Small intestine (tissue), 7 donors: Measurements from ENCODE around the gene ZNF488. TPM values are rescaled to one million over a fixed set of nuclear protein-coding genes. Genes with fewer than 3 reads are reported as not detected.

Source experiments
- DNase-seq, 2 donors: peaks; one replicate each; pipeline versions ENCODE4 v3.0.0 to v3.0.0-alpha.2; 2013
- FAIRE-seq: peaks from 2 replicates; lab custom pipeline; 2012; peaks lifted over from hg19 to GRCh38; lab: Jason Lieb, UNC
- H3K27ac ChIP-seq, 3 donors: one replicate each; pipeline ENCODE4 v1.5.1; 2013; ENCODE audit warnings: low read length in 2 of 3, mild to moderate bottlenecking in 2 of 3, control low read depth in 1 of 3, inconsistent platforms in 1 of 3, low read depth in 1 of 3, moderate library complexity in 1 of 3
- H3K27me3 ChIP-seq, 3 donors: one replicate each; pipeline ENCODE4 v1.6.1; 2013; ENCODE audit warnings: low read length in 3 of 3, inconsistent platforms in 1 of 3; ENCODE audit not compliant: control insufficient read depth in 3 of 3, insufficient read depth in 3 of 3
- H3K36me3 ChIP-seq, 3 donors: one replicate each; pipeline ENCODE4 v1.6.1; 2013; ENCODE audit warnings: low read length in 3 of 3, inconsistent platforms in 1 of 3, low read depth in 1 of 3, mild to moderate bottlenecking in 1 of 3, moderate library complexity in 1 of 3; ENCODE audit not compliant: control insufficient read depth in 3 of 3, insufficient read depth in 2 of 3
- H3K4me1 ChIP-seq, 3 donors: one replicate each; pipeline ENCODE4 v1.6.1; 2013; ENCODE audit warnings: low read length in 2 of 3, inconsistent platforms in 1 of 3, low read depth in 1 of 3, mild to moderate bottlenecking in 1 of 3, moderate library complexity in 1 of 3; ENCODE audit not compliant: control insufficient read depth in 3 of 3, insufficient read depth in 2 of 3
- H3K4me3 ChIP-seq, 3 donors: one replicate each; pipeline ENCODE4 v1.5.1; 2013; ENCODE audit warnings: low read length in 3 of 3, control low read depth in 1 of 3, inconsistent platforms in 1 of 3, low read depth in 1 of 3, mild to moderate bottlenecking in 1 of 3, moderate library complexity in 1 of 3
- H3K9me3 ChIP-seq, 2 donors: one replicate each; pipeline ENCODE4 v1.6.1; 2013; ENCODE audit warnings: low read depth in 1 of 2, low read length in 1 of 2; ENCODE audit not compliant: control insufficient read depth in 2 of 2, insufficient read depth in 1 of 2
- WGBS, 3 donors: extraction: QIAGEN DNeasy Blood & Tissue Kit; methylation state at CpG; one replicate each; pipeline ENCODE4 v1.1.7; 2013; 5-methylcytosine and 5-hydroxymethylcytosine counted together
- polyA plus RNA-seq, 4 donors: library from polyadenylated mRNA; stranded (reverse) in 3 of 4; unstranded in 1 of 4; fragments of 200-250 nt in 3 of 4; fragments of 120-200 nt in 1 of 4; gene quantifications; one replicate each; pipeline versions ENCODE4 v1.2.1 to v1.2.3, GENCODE V29; 2013
- donor health status: healthy with polysubstance abuse.
- donor health status: control.
- donor health status: control.
- donor health status: Bipolar disorder and iron deficiency.
- donor health status: healthy.

Gene ZNF488
- polyA plus RNA-seq, 4 donors = 2.7 to 40.0 (median 12.2) TPM

GRCh38 chr10:47316131-47316530, 68.0 kb downstream of the ZNF488 start:
- Histone ChIP-seq H3K9me3 (no peaks in the 10 kb centered on the region), H3K4me1 (no peaks in the 10 kb centered on the region), H3K27me3 (peaks cover 0 to 6% (median 0%) of the 10 kb centered on the region in 3 donors), H3K36me3 (no peaks in the 10 kb centered on the region), H3K27ac (no peak overlapping the region), H3K4me3 (no peak overlapping the region)
- 79 to 95% (median 89%) methylated on average over 5 of the region's 5 CpGs for WGBS, 3 donors
- no peak for FAIRE-seq
- no peak for DNase-seq

Other genes with a start within 250 kb of the ZNF488 start
- gene GDF10, start 84.1 kb downstream of the ZNF488 start, polyA plus RNA-seq = 1 to 10 TPM in 1 of 4 donors, under 1 TPM in 1, not detected in 2; 0.63 to 1.6 TPM
- gene GDF2, start 61.8 kb downstream of the ZNF488 start, polyA plus RNA-seq = not detected
- under 1 TPM in 2 of 4 donors, not detected in 2; 0.01 to 0.03 TPM for gene RBP3, start 35.9 kb downstream of the ZNF488 start, polyA plus RNA-seq
- 1 to 10 TPM in 1 of 4 donors, under 1 TPM in 3; 0.07 to 3.4 (median 0.45) TPM for gene ANXA8, start 99.8 kb upstream of the ZNF488 start, polyA plus RNA-seq
- gene FAM25G, start 107.4 kb upstream of the ZNF488 start, polyA plus RNA-seq = 100 to 1,000 TPM in 1 of 4 donors, 10 to 100 TPM in 1, not detected in 2; 46.7 to 272 TPM
- gene AGAP9, start 139.3 kb upstream of the ZNF488 start, polyA plus RNA-seq = 10 to 100 TPM; 12.3 to 81.2 (median 29.9) TPM